ENCODE data around the gene U2SURP.
"Not testable (repeated sequence)": the region's sequence is repeated elsewhere in the genome, so short reads cannot be mapped to it uniquely, and the experiment has no call there.

U2SURP gene

GRCh38 chr3:143011705-143012104 is 10.3 kb downstream of the U2SURP start:
- DNase-seq (ENCODE audit: low read depth in 1 of 2, low spot score in 1 of 2): no peak

GRCh38 chr3:143014921-143015320 is 13.6 kb downstream of the U2SURP start:
- DNase-seq (ENCODE audit: low read depth in 1 of 2, low spot score in 1 of 2): no peak

GRCh38 chr3:143016321-143016972 is 15.1 kb downstream of the U2SURP start:
- no peak for DNase-seq (ENCODE audit: low read depth in 1 of 2, low spot score in 1 of 2)

GRCh38 chr3:143024351-143024960 is 23.1 kb downstream of the U2SURP start:
- DNase-seq (ENCODE audit: low read depth in 1 of 2, low spot score in 1 of 2): no peak

GRCh38 chr3:143031327-143031726 is 30.0 kb downstream of the U2SURP start:
- no peak for DNase-seq (ENCODE audit: low read depth in 1 of 2, low spot score in 1 of 2)

GRCh38 chr3:143031796-143032387 is 30.5 kb downstream of the U2SURP start:
- not testable (repeated sequence) for DNase-seq (ENCODE audit: low read depth in 1 of 2, low spot score in 1 of 2)

GRCh38 chr3:143035466-143036211 is 34.3 kb downstream of the U2SURP start:
- DNase-seq (ENCODE audit: low read depth in 1 of 2, low spot score in 1 of 2): no peak

- DNase-seq (ENCODE audit: low read depth in 1 of 2, low spot score in 1 of 2): no peak
Measured at GRCh38 chr3:143036557-143036956, 35.2 kb downstream of the U2SURP start.

- no peak for DNase-seq (ENCODE audit: low read depth in 1 of 2, low spot score in 1 of 2)
Measured at GRCh38 chr3:143037867-143038266, 36.5 kb downstream of the U2SURP start.

- no peak for DNase-seq (ENCODE audit: low read depth in 1 of 2, low spot score in 1 of 2)
Measured at GRCh38 chr3:143040261-143040879, 39.0 kb downstream of the U2SURP start.

GRCh38 chr3:143041903-143042302 is 40.5 kb downstream of the U2SURP start:
- no peak for DNase-seq (ENCODE audit: low read depth in 1 of 2, low spot score in 1 of 2)

- DNase-seq (ENCODE audit: low read depth in 1 of 2, low spot score in 1 of 2): no peak
Measured at GRCh38 chr3:143045639-143046038, 44.3 kb downstream of the U2SURP start.

GRCh38 chr3:143046075-143046474 is 44.7 kb downstream of the U2SURP start:
- not testable (repeated sequence) for DNase-seq (ENCODE audit: low read depth in 1 of 2, low spot score in 1 of 2)

GRCh38 chr3:143054011-143054410 is 52.6 kb downstream of the U2SURP start:
- DNase-seq (ENCODE audit: low read depth in 1 of 2, low spot score in 1 of 2): no peak

GRCh38 chr3:143056372-143056771 is 55.0 kb downstream of the U2SURP start:
- DNase-seq (ENCODE audit: low read depth in 1 of 2, low spot score in 1 of 2): no peak

- DNase-seq (ENCODE audit: low read depth in 1 of 2, low spot score in 1 of 2): no peak
Measured at GRCh38 chr3:143060906-143061305, 59.5 kb downstream of the U2SURP start.

- DNase-seq (ENCODE audit: low read depth in 1 of 2, low spot score in 1 of 2): no peak
Measured at GRCh38 chr3:143063018-143063417, 61.6 kb downstream of the U2SURP start.

GRCh38 chr3:143064777-143065176 is 63.4 kb downstream of the U2SURP start:
- DNase-seq (ENCODE audit: low read depth in 1 of 2, low spot score in 1 of 2): no peak

GRCh38 chr3:143065364-143065763 is 64.0 kb downstream of the U2SURP start:
- DNase-seq (ENCODE audit: low read depth in 1 of 2, low spot score in 1 of 2): no peak

GRCh38 chr3:143066033-143066432 is 64.7 kb downstream of the U2SURP start:
- DNase-seq (ENCODE audit: low read depth in 1 of 2, low spot score in 1 of 2): no peak

- no peak for DNase-seq (ENCODE audit: low read depth in 1 of 2, low spot score in 1 of 2)
Measured at GRCh38 chr3:143067201-143067600, 65.8 kb downstream of the U2SURP start.
